ENCODE measurements around the gene TRIAP1.

Gene TRIAP1

GRCh38 chr12:120438495-120439198 is 7.5 kb downstream of the TRIAP1 start:
- H3K4me3 ChIP-seq (ENCODE audit: low read length), result peak overlapping the region; percentile 86
- DNase-seq (ENCODE audit: low read depth, low spot score), result no peak

- H3K4me3 ChIP-seq (ENCODE audit: low read length), result peak within 1 kb of the TSS; percentile 86
- DNase-seq (ENCODE audit: low read depth, low spot score), result peak; percentile 99
These were observed 8.3 kb downstream of the TRIAP1 start, which contains the start of gene COX6A1 for GRCh38 chr12:120437735-120438494. TSS of gene COX6A1 (plus strand) at chr12:120438113. CDS start at chr12:120438127, 14 bp downstream.

GRCh38 chr12:120432772-120433525 is 13.2 kb downstream of the TRIAP1 start:
- no peak for DNase-seq (ENCODE audit: low read depth, low spot score)
- H3K4me3 ChIP-seq (ENCODE audit: low read length), result no peak overlapping the region

- H3K4me3 ChIP-seq (ENCODE audit: low read length), result no peak overlapping the region
- DNase-seq (ENCODE audit: low read depth, low spot score), result no peak
These were observed 16.8 kb downstream of the TRIAP1 start for GRCh38 chr12:120429368-120429767.

GRCh38 chr12:120428597-120429229 is 17.5 kb downstream of the TRIAP1 start:
- H3K4me3 ChIP-seq (ENCODE audit: low read length), result no peak overlapping the region

GRCh38 chr12:120425797-120426196 is 20.4 kb downstream of the TRIAP1 start:
- H3K4me3 ChIP-seq (ENCODE audit: low read length), result no peak overlapping the region

More at GRCh38 chr12:120428597-120429229, 17.5 kb downstream of the TRIAP1 start:
- no peak for DNase-seq (ENCODE audit: low read depth, low spot score)

GRCh38 chr12:120422892-120423456 is 23.2 kb downstream of the TRIAP1 start:
- DNase-seq (ENCODE audit: low read depth, low spot score), result no peak
- H3K4me3 ChIP-seq (ENCODE audit: low read length), result no peak overlapping the region

More at GRCh38 chr12:120425797-120426196, 20.4 kb downstream of the TRIAP1 start:
- DNase-seq (ENCODE audit: low read depth, low spot score), result no peak

GRCh38 chr12:120421701-120422100 is 24.5 kb downstream of the TRIAP1 start:
- no peak overlapping the region for H3K4me3 ChIP-seq (ENCODE audit: low read length)
- DNase-seq (ENCODE audit: low read depth, low spot score), result no peak

GRCh38 chr12:120417917-120418580 is 28.1 kb downstream of the TRIAP1 start:
- no peak for DNase-seq (ENCODE audit: low read depth, low spot score)
- H3K4me3 ChIP-seq (ENCODE audit: low read length), result no peak overlapping the region

GRCh38 chr12:120416490-120417216 is 29.5 kb downstream of the TRIAP1 start:
- no peak overlapping the region for H3K4me3 ChIP-seq (ENCODE audit: low read length)
- DNase-seq (ENCODE audit: low read depth, low spot score), result no peak

GRCh38 chr12:120413901-120414695 is 32.1 kb downstream of the TRIAP1 start:
- no peak overlapping the region for H3K4me3 ChIP-seq (ENCODE audit: low read length)
- no peak for DNase-seq (ENCODE audit: low read depth, low spot score)

GRCh38 chr12:120412421-120412820 is 33.8 kb downstream of the TRIAP1 start:
- H3K4me3 ChIP-seq (ENCODE audit: low read length), result no peak overlapping the region
- no peak for DNase-seq (ENCODE audit: low read depth, low spot score)

- DNase-seq (ENCODE audit: low read depth, low spot score), result no peak
- no peak overlapping the region for H3K4me3 ChIP-seq (ENCODE audit: low read length)
These were observed 37.4 kb downstream of the TRIAP1 start for GRCh38 chr12:120408771-120409170.

GRCh38 chr12:120406553-120406952 is 39.6 kb downstream of the TRIAP1 start:
- DNase-seq (ENCODE audit: low read depth, low spot score), result no peak
- H3K4me3 ChIP-seq (ENCODE audit: low read length), result no peak overlapping the region

GRCh38 chr12:120406069-120406468 is 40.1 kb downstream of the TRIAP1 start:
- DNase-seq (ENCODE audit: low read depth, low spot score), result no peak
- no peak overlapping the region for H3K4me3 ChIP-seq (ENCODE audit: low read length)

GRCh38 chr12:120404271-120404670 is 41.9 kb downstream of the TRIAP1 start:
- peak; percentile 18 for DNase-seq (ENCODE audit: low read depth, low spot score)
- no peak overlapping the region for H3K4me3 ChIP-seq (ENCODE audit: low read length)

GRCh38 chr12:120403869-120404268 is 42.3 kb downstream of the TRIAP1 start:
- no peak overlapping the region for H3K4me3 ChIP-seq (ENCODE audit: low read length)
- no peak for DNase-seq (ENCODE audit: low read depth, low spot score)
